ENCODE data around the gene HIVEP3.

GRCh38 chr1:41559331-41559730, 359.4 kb downstream of the HIVEP3 start:
- TF ChIP-seq CTCF (IDR thresholded peaks at IDR 0.05) (no peak), FOXM1 (IDR thresholded peaks at IDR 0.05; ENCODE audit: low read depth) (no peak), USF1 (IDR thresholded peaks at IDR 0.05; ENCODE audit: borderline replicate concordance, low read depth) (no peak), EZH2phosphoT487 (IDR thresholded peaks at IDR 0.05; ENCODE audit: borderline replicate concordance, low read depth) (no peak), MXI1 (IDR thresholded peaks at IDR 0.05; ENCODE audit: low read depth, low read length) (no peak), RAD21 (IDR thresholded peaks at IDR 0.05; ENCODE audit: low read length) (no peak), SMC3 (IDR thresholded peaks at IDR 0.05; ENCODE audit: low read depth, low read length) (no peak), USF2 (IDR thresholded peaks at IDR 0.05; ENCODE audit: borderline replicate concordance, low read depth, low read length) (no peak), TAF1 (IDR thresholded peaks at IDR 0.05; ENCODE audit: borderline replicate concordance, low read depth, low read length) (no peak), GABPA (IDR thresholded peaks at IDR 0.05; ENCODE audit: low read depth) (no peak)
